ENCODE measurements around the gene TCF12.

The TCF12 gene

GRCh38 chr15:57223345-57223744 is 304.9 kb downstream of the TCF12 start:
- no peak for DNase-seq

- no peak for DNase-seq
Measured at GRCh38 chr15:57223887-57224286, 305.4 kb downstream of the TCF12 start.

- no peak for DNase-seq
Measured at GRCh38 chr15:57224664-57225063, 306.2 kb downstream of the TCF12 start.

GRCh38 chr15:57227166-57227565 is 308.7 kb downstream of the TCF12 start:
- DNase-seq = no peak

- DNase-seq = no peak
Measured at GRCh38 chr15:57227899-57228298, 309.5 kb downstream of the TCF12 start.

- DNase-seq = no peak
Measured at GRCh38 chr15:57228395-57228794, 310.0 kb downstream of the TCF12 start.

GRCh38 chr15:57229051-57229450 is 310.6 kb downstream of the TCF12 start:
- DNase-seq = no peak

- no peak for DNase-seq
Measured at GRCh38 chr15:57231559-57231958, 313.1 kb downstream of the TCF12 start.

- DNase-seq = no peak
Measured at GRCh38 chr15:57234156-57234555, 315.7 kb downstream of the TCF12 start.

GRCh38 chr15:57235186-57235585 is 316.7 kb downstream of the TCF12 start:
- no peak for DNase-seq

- no peak for DNase-seq
Measured at GRCh38 chr15:57235873-57236272, 317.4 kb downstream of the TCF12 start.

GRCh38 chr15:57236561-57237300 is 318.3 kb downstream of the TCF12 start:
- no peak for DNase-seq

- peak in 3 of 14 donors; percentile 4 to 27 (median 12) for DNase-seq
Measured at GRCh38 chr15:57237301-57237642, 318.8 kb downstream of the TCF12 start.

GRCh38 chr15:57237676-57238075 is 319.2 kb downstream of the TCF12 start:
- no peak for DNase-seq

GRCh38 chr15:57245130-57245529 is 326.7 kb downstream of the TCF12 start:
- no peak for DNase-seq

- no peak for DNase-seq
Measured at GRCh38 chr15:57245714-57246113, 327.3 kb downstream of the TCF12 start.

GRCh38 chr15:57248074-57248473 is 329.6 kb downstream of the TCF12 start:
- DNase-seq = no peak

- DNase-seq = peak in 1 of 14 donors; percentile 11
Measured at GRCh38 chr15:57251308-57251707, 332.9 kb downstream of the TCF12 start.

- no peak for DNase-seq
Measured at GRCh38 chr15:57251941-57252340, 333.5 kb downstream of the TCF12 start.

GRCh38 chr15:57253082-57253481 is 334.6 kb downstream of the TCF12 start:
- no peak for DNase-seq

- DNase-seq = no peak
Measured at GRCh38 chr15:57253500-57253899, 335.1 kb downstream of the TCF12 start.

GRCh38 chr15:57255751-57256341 is 337.4 kb downstream of the TCF12 start:
- no peak for DNase-seq

GRCh38 chr15:57256939-57257338 is 338.5 kb downstream of the TCF12 start:
- no peak for DNase-seq

GRCh38 chr15:57259568-57260040 is 341.2 kb downstream of the TCF12 start:
- DNase-seq = no peak

Measured in C1 segment of cervical spinal cord (tissue), 14 donors.